ENCODE measurements around the gene LTA4H.

DNA sequence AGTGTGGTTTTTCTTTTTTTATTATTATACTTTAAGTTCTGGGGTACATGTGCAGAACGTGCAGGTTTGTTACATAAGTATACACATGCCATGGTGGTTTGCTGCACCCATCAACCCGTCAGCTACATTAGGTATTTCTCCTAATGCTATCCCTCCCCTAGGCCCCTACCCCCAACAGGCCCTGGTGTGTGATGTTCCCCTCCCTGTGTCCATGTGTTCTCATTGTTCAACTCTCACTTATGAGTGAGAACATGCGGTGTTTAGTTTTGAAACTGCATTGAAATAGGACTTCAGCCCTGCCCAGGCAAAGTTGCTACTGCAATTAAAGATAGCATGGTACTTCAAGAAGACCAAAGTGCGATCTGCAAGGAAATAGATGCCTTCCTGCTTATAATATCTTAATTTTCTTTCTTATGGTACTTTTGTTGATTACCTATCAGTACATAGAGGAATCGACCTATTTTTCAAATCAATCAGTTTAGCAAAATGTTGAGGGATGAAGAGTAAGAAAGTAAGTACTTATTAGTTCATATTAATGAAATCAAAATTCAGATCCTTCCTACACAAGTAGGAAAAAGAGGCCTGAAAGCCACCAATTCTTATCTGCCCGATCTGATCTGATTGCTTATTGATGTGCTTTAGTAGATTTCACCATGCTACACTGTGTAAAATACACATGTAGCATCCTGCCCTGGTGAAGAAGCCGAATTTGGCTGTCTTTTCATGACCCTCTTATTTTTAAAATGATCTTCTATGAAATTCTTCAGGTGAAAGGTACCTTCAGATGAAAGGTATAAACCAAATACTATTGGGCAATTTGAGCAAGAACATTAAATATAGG is 1.6 kb downstream of the LTA4H start:
- TF ChIP-seq, protein P1, sequence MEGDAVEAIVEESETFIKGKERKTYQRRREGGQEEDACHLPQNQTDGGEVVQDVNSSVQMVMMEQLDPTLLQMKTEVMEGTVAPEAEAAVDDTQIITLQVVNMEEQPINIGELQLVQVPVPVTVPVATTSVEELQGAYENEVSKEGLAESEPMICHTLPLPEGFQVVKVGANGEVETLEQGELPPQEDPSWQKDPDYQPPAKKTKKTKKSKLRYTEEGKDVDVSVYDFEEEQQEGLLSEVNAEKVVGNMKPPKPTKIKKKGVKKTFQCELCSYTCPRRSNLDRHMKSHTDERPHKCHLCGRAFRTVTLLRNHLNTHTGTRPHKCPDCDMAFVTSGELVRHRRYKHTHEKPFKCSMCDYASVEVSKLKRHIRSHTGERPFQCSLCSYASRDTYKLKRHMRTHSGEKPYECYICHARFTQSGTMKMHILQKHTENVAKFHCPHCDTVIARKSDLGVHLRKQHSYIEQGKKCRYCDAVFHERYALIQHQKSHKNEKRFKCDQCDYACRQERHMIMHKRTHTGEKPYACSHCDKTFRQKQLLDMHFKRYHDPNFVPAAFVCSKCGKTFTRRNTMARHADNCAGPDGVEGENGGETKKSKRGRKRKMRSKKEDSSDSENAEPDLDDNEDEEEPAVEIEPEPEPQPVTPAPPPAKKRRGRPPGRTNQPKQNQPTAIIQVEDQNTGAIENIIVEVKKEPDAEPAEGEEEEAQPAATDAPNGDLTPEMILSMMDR (IDR thresholded peaks at IDR 0.05): no peak
- TF ChIP-seq POLR2A (IDR thresholded peaks at IDR 0.05): no peak
